ENCODE data around the gene DNAJC16.

DNA sequence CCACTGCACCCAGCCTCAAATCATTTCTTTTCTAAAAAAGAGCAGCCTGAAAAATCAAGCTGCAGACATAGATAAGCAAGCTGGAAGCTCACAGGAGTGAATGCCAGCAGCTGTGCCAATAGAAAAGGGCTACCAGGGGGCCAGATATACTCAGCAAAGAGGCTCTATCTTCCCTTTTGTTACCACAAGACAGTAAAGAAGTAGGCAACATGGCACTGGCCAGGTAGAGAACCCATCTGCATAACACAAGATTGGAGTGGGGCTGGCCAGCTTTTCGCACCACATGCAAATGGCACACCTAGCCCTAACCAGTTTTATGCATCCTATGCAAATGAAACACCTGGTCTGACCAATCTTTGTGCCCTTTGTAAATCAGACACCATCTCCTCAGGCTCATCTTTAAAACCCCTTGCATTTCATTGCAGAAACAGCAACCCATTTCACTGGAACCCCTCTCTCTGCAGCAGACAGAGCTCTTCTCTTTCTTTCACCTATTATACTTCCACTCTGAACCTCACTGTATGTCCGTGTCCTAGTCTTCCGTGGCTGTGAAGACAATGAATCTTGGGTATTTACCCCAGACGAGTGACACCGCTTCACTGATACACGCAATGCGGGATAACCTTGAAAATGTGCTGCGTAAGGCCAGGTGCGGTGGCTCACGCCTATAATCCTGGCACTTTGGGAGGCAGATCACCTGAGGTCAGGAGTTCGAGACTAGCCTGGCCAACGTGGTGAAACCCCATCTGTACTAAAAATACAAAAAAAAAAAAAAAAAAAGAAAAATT is 17.8 kb upstream of the DNAJC16 start:
- TF ChIP-seq, protein P1, sequence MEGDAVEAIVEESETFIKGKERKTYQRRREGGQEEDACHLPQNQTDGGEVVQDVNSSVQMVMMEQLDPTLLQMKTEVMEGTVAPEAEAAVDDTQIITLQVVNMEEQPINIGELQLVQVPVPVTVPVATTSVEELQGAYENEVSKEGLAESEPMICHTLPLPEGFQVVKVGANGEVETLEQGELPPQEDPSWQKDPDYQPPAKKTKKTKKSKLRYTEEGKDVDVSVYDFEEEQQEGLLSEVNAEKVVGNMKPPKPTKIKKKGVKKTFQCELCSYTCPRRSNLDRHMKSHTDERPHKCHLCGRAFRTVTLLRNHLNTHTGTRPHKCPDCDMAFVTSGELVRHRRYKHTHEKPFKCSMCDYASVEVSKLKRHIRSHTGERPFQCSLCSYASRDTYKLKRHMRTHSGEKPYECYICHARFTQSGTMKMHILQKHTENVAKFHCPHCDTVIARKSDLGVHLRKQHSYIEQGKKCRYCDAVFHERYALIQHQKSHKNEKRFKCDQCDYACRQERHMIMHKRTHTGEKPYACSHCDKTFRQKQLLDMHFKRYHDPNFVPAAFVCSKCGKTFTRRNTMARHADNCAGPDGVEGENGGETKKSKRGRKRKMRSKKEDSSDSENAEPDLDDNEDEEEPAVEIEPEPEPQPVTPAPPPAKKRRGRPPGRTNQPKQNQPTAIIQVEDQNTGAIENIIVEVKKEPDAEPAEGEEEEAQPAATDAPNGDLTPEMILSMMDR (optimal IDR thresholded peaks at IDR 0.05 in 1 of 3, IDR thresholded peaks at IDR 0.05 in 1 of 3, conservative IDR thresholded peaks at IDR 0.05 in 1 of 3; ENCODE audit: extremely low read depth in 1 of 3, insufficient read depth in 2 of 3, low read length in 3 of 3): no peak
- TF ChIP-seq EZH2 (IDR thresholded peaks at IDR 0.05; ENCODE audit: low read length): no peak

Measured in keratinocyte (primary cell).